HCT116 (cell line): ENCODE measurements around the gene GPX4. TPM values are rescaled to one million over a fixed set of nuclear protein-coding genes. Genes with fewer than 3 reads are reported as not detected.

Experiments
- ATAC-seq: fragments of 200-7000 bp; cut with Tn5 transposase; 2 replicates; pipeline ENCODE4 v1.9.1; 2020; ENCODE audit warnings: mild to moderate bottlenecking, moderate library complexity
- BruUV-seq: library from RNA; stranded (reverse); fragments of 400-500 nt; replicated peaks from 2 replicates; lab custom pipeline; 2021; lab: Mats Ljungman, UMichigan
- CTCF ChIA-PET: fragments of 300-600 bp; sonication (Branson Sonifier 250); formaldehyde crosslinking; loops from one replicate; lab custom pipeline; 2021; ENCODE audit warnings: antibody characterized with exemption; lab: Charles Lee
- POLR2A ChIA-PET: fragments of 300-600, 350-600 bp; sonication (Branson Sonifier 250); formaldehyde crosslinking; loops from one replicate; lab custom pipeline; 2021; ENCODE audit warnings: antibody characterized with exemption; lab: Charles Lee
- RAD21 ChIA-PET, 2 experiments: fragments of 300-600 bp; sonication (Branson Sonifier 250); formaldehyde crosslinking; loops; one replicate each; lab custom pipeline; 2023; ENCODE audit warnings: low total read pairs in 2 of 2; ENCODE audit not compliant: uncharacterized antibody in 2 of 2, unreplicated experiment in 2 of 2, low non-redundant PET in 1 of 2; lab: Charles Lee
- DNase-seq: peaks from one replicate; pipeline ENCODE4 v3.0.0-alpha.2; 2010; ENCODE audit warnings: low read depth, low spot score
- H2AFZ ChIP-seq: fragments of 200-600 bp; shearing (Covaris generic), sonication (generic); 2 replicates; pipeline ENCODE4 v1.6.1; 2017; ENCODE audit warnings: low read depth, mixed run types, mixed read lengths, antibody characterized with exemption, low read length; ENCODE audit not compliant: poor library complexity, severe bottlenecking
- H3K27ac ChIP-seq: 2 replicates; pipeline ENCODE4 v1.5.1; 2012; ENCODE audit warnings: low read depth, low read length
- H3K27me3 ChIP-seq: fragments of 200-600 bp; sonication (generic); 2 replicates; pipeline ENCODE4 v1.6.1; 2016; ENCODE audit warnings: mixed run types, low read length, mixed read lengths; ENCODE audit not compliant: insufficient read depth
- H3K36me3 ChIP-seq, 2 experiments: fragments of 200-500 bp in 1 of 2; fragments of 200-600 bp in 1 of 2; sonication (Bioruptor generic) in 1 of 2; sonication (generic) in 1 of 2; 2 replicates each; pipeline versions ENCODE4 v1.5.1 to v1.6.1; 2014 to 2016; ENCODE audit warnings: low read length in 2 of 2, inconsistent platforms in 1 of 2, mixed read lengths in 1 of 2, mixed run types in 1 of 2; ENCODE audit not compliant: insufficient read depth in 2 of 2, control insufficient read depth in 1 of 2
- H3K4me1 ChIP-seq, 2 experiments: fragments of 200-600 bp in 1 of 2; sonication (generic) in 1 of 2; 2 replicates each; pipeline versions ENCODE4 v1.5.1 to v1.6.1; 2012 to 2017; ENCODE audit warnings: low read length in 2 of 2, inconsistent platforms in 1 of 2, mild to moderate bottlenecking in 1 of 2, mixed read lengths in 1 of 2, mixed run types in 1 of 2, moderate library complexity in 1 of 2; ENCODE audit not compliant: insufficient read depth in 2 of 2, control insufficient read depth in 1 of 2
- H3K4me2 ChIP-seq: fragments of 200-600 bp; sonication (generic); 2 replicates; pipeline ENCODE4 v1.6.1; 2017; ENCODE audit warnings: mixed run types, low read length, mixed read lengths
- H3K4me3 ChIP-seq, 2 experiments: fragments of 200-600 bp in 1 of 2; sonication (generic) in 1 of 2; replicated peaks in 1 of 2; 2 replicates each; pipeline ENCODE4 v1.5.1; 2011 to 2016; ENCODE audit warnings: low read length in 2 of 2, control low read depth in 1 of 2, low read depth in 1 of 2, mild to moderate bottlenecking in 1 of 2, mixed read lengths in 1 of 2, mixed run types in 1 of 2
- H3K79me2 ChIP-seq: fragments of 200-600 bp; sonication (generic); 2 replicates; pipeline ENCODE4 v1.6.1; 2017; ENCODE audit warnings: mild to moderate bottlenecking, mixed run types, low read length, moderate library complexity, mixed read lengths; ENCODE audit not compliant: insufficient read depth
- H3K9ac ChIP-seq: fragments of 200-600 bp; sonication (generic); 2 replicates; pipeline ENCODE4 v1.6.1; 2016; ENCODE audit warnings: low read length, mixed read lengths
- H3K9me2 ChIP-seq: fragments of 200-600 bp; sonication (generic), shearing (Covaris generic); 2 replicates; pipeline ENCODE4 v1.6.1; 2017; ENCODE audit warnings: mixed run types, mild to moderate bottlenecking, moderate library complexity; ENCODE audit not compliant: insufficient read depth
- H3K9me3 ChIP-seq, 2 experiments: fragments of 200-500 bp in 1 of 2; fragments of 200-600 bp in 1 of 2; sonication (Bioruptor generic) in 1 of 2; sonication (generic) in 1 of 2; 2 replicates each; pipeline ENCODE4 v1.6.1; 2014 to 2017; ENCODE audit warnings: low read length in 2 of 2, mixed read lengths in 2 of 2, inconsistent platforms in 1 of 2, low read depth in 1 of 2, mild to moderate bottlenecking in 1 of 2, mixed run types in 1 of 2, moderate library complexity in 1 of 2; ENCODE audit not compliant: control insufficient read depth in 1 of 2, insufficient read depth in 1 of 2
- H4K20me1 ChIP-seq: fragments of 200-600 bp; sonication (generic), shearing (Covaris generic); 2 replicates; pipeline ENCODE4 v1.6.1; 2017; ENCODE audit warnings: mixed run types, mild to moderate bottlenecking, moderate library complexity; ENCODE audit not compliant: insufficient read depth
- EGR1 ChIP-seq: IDR thresholded peaks from 2 replicates; pipeline ENCODE4 v1.6.1; 2012; ENCODE audit warnings: low read depth
- POLR2AphosphoS5 ChIP-seq: IDR thresholded peaks from 2 replicates; pipeline ENCODE4 v1.6.1; 2011; ENCODE audit warnings: mild to moderate bottlenecking, low read depth, low read length, moderate library complexity
- SIN3A ChIP-seq: IDR thresholded peaks from 2 replicates; pipeline ENCODE4 v1.6.1; 2012; ENCODE audit warnings: low read depth
- ZBTB33 ChIP-seq: IDR thresholded peaks from 2 replicates; pipeline ENCODE4 v1.6.1; 2011; ENCODE audit warnings: mild to moderate bottlenecking, low read length, moderate library complexity; ENCODE audit not compliant: insufficient replicate concordance; ENCODE audit errors: extremely low read depth
- ZFX ChIP-seq: fragments of 450-650 bp; IDR thresholded peaks from 2 replicates; pipeline ENCODE4 v1.6.1; 2017
- ZNF274 ChIP-seq: fragments of 200-500 bp; sonication (Bioruptor generic); IDR thresholded peaks from 2 replicates; pipeline ENCODE4 v1.6.1; 2014; ENCODE audit warnings: mild to moderate bottlenecking, low read depth, low read length, inconsistent platforms
- intact Hi-C: fragments of 100-400 bp; cut with micrococcal nuclease; formaldehyde crosslinking; loops from 2 replicates; pipeline ENCODE4 v1.10.0; 2022
- total RNA-seq: library from RNA; stranded (reverse); gene quantifications from one replicate; pipeline ENCODE4 v1.2.1, GENCODE V29; 2021; ENCODE audit not compliant: unreplicated experiment

Gene GPX4
- total RNA-seq, 1 experiment from 2014 or later, result 481 TPM

- Histone ChIP-seq H3K27me3 (no peaks in the 10 kb centered on the region), H3K9me2 (no peaks in the 10 kb centered on the region), H3K27ac (peak overlapping the region; percentile 99), H3K9ac (peak overlapping the region; percentile 76), H3K4me2 (peak overlapping the region; percentile 81), H3K4me3 (peak overlapping the region; percentile 59 to 88), H3K9me3 (peaks cover 0 to 4% of the 10 kb centered on the region in 2 experiments; a peak in 1 of 4 replicates), H3K79me2 (peaks cover 24% of the 10 kb centered on the region), H3K36me3 (peaks cover 4 to 17% of the 10 kb centered on the region in 2 experiments; a peak in 3 of 4 replicates), H3K4me1 (peaks cover 32 to 80% of the 10 kb centered on the region in 2 experiments), H4K20me1 (no peaks in the 10 kb centered on the region), H2AFZ (no peak overlapping the region)
- TF ChIP-seq ZFX (no peak), ZNF274 (no peak), EGR1 (no peak), SIN3A (no peak)
- ChIA-PET CTCF (interaction anchor here (0.7 to 2.3 kb wide), 3 partner anchors 10 to 39 kb away, joined by 3 to 12 read pairs (median 4); no protein-coding TSS in a partner anchor), POLR2A (interaction anchor here (1.2 to 3.6 kb wide), 7 partner anchors 10 to 77 kb away, joined by 3 to 17 read pairs (median 4); no protein-coding TSS in a partner anchor), RAD21 (no interaction called here)
- no peak for ATAC-seq
- TSS peak; percentile 97 for BruUV-seq
- DNase-seq, result no peak
- intact Hi-C loops, result loop anchor here (5.0 kb wide), 4 partner anchors 41 to 139 kb away; partner anchors contain the start of genes ATP5F1D and CNN2
Measured at GRCh38 chr19:1103132-1103707, 574 bp upstream of the GPX4 start.

DNA sequence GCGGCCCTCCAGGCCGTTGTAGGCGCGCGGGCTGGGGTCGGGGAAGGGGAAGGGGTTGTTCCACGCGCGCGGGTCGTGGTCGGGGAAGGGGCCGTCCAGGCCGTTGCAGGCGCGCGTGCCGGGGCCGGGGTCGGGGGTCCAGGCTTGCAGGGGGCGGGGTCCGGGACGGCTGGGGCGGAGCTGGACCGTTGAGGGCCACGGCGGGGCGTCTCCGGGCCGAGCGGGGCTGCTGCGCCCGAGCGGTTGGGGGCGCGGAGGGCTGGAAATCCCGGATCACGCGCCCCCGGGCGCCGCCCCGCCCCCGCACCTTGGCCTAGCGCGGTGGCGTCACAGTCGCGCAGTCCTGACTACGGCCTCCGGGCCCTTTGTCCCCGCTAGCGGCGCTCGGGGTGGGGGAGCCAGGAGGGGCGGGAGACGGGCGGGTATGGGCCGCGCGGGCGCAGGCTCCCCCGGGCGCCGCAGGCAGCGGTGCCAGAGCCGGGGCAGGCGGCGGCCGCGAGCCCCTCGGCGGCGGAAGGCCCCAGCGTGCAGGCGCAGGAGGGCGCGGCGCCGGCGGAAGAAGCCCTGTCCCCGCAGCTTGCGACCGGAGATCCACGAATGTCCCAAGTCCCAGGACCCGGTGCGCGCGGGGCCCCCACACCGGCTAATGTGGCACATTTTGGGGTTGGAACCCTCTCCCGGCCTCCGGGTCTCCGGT is 665 bp downstream of the GPX4 start:
- Histone ChIP-seq H3K9ac (peak overlapping the region; percentile 98), H4K20me1 (no peaks in the 10 kb centered on the region), H3K9me3 (peaks cover 0 to 4% of the 10 kb centered on the region in 2 experiments; a peak in 1 of 4 replicates), H3K4me2 (peak overlapping the region; percentile 98), H3K4me1 (peaks cover 31 to 68% of the 10 kb centered on the region in 2 experiments), H3K4me3 (peak overlapping the region; percentile 61 to 88), H3K27ac (peak overlapping the region; percentile 87), H3K9me2 (no peaks in the 10 kb centered on the region), H3K27me3 (no peaks in the 10 kb centered on the region), H3K79me2 (peaks cover 24% of the 10 kb centered on the region), H3K36me3 (peaks cover 4 to 17% of the 10 kb centered on the region in 2 experiments; a peak in 3 of 4 replicates), H2AFZ (no peak overlapping the region)
- ChIA-PET RAD21 (no interaction called here), CTCF (interaction anchor here (0.5 to 2.3 kb wide), 3 partner anchors 9 to 90 kb away, joined by 3 to 12 read pairs (median 6); no protein-coding TSS in a partner anchor), POLR2A (interaction anchor here (0.7 to 3.6 kb wide), 11 partner anchors 9 to 83 kb away, joined by 3 to 17 read pairs (median 3); partner anchors contain the start of gene RNU6-2)
- DNase-seq (no peak), ATAC-seq (peak; percentile 60)
- TF ChIP-seq POLR2AphosphoS5 (peak; percentile 35), ZBTB33 (no peak), ZFX (peak; percentile 81), EGR1 (peak; percentile 86)
- intact Hi-C loops, result loop anchor here (5.0 kb wide), 4 partner anchors 42 to 138 kb away; partner anchors contain the start of genes ATP5F1D and CNN2
- BruUV-seq, result no TSS peak
